ENCODE results near the gene PAX5.

The PAX5 gene

DNA sequence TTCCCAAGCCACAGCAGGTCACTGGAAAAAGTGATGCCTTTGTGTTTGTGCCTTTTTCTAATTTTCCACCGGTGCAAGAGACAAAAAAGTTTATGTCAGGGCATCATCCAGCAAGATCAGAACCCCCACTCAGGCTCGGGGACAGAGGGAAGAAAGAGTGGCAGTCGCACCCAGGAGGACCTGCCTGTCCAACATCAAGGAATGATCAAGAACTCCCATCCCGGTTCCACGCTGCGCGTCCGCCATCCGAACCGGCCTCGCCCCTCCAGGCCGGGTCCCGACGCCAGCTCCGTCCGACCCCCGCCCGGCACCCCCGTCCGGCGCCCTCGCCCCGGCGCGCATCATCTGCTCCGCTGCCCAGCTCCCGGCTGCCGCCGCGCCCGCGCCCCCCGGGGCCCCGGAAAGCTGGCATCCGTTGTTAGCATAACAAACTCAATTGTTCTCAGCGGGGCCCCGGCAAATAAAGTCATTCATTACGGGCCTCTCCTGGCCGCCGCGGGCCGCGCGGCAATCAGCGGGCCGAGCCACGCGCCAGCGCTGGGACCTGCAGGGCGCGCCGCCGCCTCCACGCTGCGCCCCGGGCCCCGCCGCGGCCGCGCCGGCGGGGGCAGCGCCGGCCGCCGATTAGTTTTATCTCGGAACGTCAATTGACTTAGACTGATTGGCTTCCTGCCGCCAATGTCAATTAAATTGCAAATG, 48.1 kb downstream of the PAX5 start:
- no peak for DNase-seq

DNA sequence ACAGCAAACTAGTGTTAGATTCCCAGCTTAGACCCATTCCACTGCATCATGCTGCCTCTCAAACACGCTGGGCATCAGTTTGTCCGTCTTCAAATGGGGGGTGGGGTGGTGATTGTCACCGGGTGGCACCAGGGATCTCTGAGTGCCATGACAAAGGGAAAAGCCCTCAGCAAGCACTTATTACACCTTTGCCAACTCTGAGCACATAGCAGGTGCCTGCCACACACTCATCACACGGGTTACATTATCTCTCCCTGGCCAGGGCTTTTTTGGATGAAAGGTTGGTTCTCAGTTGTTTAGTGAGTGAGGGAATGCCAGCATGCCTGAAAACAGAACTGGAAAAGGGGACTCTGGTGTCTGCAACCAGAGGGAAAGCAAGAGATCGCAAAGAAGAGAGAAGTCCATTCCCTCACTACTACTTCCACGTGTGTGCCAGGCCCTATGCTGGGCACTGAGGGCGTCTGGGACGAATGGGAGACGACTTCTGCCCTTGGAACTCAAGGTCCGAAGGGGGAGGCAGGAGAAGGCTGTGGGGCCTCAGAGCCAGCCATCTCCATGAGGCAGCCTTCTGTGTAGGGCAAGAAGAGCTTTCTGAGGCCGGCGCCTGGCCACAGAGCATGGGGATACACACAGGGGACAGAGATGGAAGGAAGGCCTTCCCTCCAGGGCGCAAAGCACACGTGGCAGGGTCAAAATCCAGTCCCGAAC, 48.9 kb downstream of the PAX5 start:
- DNase-seq = no peak

DNA sequence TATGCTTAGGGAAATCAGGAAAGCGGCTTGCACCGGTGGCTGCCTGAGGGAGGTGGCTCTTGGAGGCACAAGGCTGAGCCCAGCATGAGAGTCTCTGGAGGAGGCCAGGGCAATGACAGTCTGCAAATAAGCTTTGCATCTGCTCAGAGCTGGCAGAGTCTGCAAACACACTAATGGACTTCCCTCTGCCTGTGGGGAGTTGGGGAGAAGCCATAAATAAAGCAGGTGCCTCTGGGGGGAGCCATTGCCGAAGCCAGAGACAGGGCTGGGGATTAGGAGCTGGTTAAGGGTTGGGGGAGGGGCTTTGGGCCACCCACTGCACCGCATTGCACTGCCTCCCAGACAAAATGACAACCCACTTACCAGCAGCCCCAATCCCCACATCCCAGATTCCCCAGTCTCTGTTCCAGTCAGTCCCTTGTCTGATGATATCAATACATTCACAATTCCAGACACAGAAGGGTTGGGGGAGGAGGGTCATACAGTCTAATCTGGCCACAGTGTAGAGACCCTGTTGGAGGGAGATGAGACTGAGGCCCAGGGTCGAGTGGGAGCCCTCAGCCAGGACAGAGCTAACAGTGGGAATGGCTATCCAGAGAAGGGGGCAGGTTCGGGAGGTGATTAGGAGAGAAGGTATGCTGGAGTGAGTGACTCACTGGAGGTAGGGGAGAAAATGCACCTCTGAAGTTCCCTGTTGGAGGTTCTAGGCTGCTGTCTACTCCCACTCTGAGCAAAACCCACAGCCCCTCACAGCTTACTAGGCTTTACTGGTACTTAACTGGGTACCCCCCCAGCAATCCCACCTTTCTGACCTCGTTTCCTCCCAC, 53.7 kb downstream of the PAX5 start:
- no peak for DNase-seq

DNA sequence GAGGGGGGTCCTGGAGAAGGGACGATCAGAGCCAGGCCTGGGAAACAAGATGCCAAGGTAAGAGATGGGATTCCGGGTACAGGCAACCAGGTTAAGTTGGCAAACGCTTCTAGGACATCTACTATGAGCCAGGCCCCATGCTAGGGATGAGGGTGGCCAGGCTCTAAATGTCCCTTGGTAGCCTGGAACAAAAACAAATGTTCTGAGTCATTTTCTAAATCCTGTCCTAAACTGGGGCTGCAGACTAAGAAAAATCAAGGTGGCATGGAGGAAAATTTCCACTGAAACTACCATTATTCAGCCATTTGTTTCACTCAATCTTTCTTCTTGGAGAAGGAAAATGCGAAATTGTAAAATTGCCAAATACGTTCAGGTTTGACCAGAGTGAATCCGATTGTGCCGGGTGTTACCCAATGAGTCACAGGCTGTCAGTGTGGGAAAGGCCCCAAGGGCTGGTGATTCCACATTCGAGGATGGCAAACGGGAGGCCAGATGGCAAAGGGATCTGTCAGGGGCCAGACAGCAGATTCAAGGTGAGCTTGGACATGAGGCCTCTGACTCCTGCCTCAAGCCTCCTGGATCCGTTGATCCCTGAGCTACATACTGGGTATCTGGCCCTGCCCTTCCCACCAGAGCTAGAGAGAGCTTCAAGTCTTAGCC, 57.6 kb downstream of the PAX5 start:
- DNase-seq = no peak

DNA sequence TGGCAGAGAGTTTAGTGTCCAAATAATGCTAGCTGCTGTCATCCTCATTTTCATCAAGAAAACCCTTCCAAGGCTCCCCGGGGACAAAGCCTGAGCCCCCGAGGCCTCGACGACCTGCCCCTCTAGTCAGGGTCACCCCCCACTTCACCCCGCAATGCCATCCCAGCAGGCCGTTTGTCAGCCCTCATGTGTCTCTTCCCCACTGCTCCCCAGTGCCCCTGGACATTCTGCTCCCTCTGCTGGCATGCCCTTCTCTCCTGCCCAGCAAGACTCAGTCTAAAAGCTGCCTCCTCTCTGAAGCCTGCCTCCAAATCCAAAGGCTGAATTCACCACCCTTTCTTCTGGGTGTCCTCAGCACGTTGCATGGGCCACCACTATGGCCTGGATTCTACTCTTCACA, 59.3 kb downstream of the PAX5 start:
- DNase-seq = no peak

DNA sequence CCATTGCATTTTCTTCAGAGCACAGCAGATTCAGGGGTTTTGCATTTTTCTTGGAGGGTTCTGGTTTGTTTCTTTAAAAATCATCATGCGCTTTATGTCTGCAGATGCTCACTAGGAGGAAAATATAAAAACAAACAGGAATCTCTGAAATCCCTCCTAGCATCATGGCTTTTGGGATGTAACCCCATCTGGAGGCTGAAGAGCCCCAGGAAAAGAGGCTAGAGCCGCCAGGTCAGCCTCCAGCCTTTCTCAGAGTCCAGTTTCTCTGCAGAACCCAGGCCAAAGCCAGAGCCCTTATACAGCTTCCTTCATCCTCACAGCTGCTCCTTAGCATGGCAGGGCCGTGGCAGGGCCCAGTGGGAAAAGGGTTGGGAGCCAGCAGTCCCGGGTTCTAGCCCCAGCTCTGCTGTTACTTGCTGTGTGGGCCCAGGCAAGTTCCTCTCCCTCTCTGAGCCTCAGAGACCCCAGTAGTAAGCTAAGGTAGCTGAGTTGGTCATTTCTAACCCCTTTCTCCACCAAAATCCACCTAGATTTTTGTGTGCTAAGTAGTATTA, 62.1 kb downstream of the PAX5 start:
- DNase-seq = no peak

DNA sequence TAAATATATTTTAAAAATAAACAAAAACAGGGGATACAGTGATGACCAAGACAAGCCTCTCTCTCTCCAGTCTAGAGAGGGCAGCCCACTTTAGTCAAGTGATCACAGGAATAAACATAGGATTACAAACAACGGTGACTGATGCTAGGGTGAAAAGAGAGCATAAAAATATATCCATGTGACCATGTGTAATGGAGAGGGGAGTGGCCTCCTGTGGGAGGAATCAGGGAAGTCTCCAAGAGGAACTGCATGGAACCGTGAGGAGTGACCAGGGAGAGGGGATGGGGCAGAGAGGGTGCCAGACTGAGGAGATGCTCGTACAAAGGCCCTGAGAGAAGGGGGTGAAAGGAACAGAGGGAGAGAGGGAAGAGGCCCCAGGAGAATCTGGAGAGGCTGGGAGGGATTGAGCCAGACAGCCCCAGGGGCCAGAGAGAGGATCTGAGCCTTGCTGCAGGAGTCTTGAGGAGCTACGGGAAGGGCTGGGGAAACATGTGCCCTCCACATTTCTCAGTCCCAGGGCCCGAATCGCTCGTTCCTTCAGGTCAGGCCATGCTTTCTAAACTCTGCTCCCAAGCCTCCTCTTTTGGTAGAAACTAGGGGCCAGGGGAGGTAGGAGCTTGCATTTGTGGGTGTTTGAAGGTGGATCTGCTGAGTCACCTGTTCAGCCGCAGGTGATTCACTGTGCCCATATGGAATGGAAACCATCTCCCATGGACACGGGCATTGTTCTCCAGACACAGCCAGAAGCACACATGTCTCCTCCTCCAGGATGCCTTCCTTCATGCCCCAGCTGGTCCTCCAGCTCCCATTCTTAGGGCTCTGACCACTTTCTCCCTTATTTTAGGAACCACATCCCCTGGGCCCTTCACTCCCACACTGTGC, 63.8 kb downstream of the PAX5 start:
- no peak for DNase-seq

DNA sequence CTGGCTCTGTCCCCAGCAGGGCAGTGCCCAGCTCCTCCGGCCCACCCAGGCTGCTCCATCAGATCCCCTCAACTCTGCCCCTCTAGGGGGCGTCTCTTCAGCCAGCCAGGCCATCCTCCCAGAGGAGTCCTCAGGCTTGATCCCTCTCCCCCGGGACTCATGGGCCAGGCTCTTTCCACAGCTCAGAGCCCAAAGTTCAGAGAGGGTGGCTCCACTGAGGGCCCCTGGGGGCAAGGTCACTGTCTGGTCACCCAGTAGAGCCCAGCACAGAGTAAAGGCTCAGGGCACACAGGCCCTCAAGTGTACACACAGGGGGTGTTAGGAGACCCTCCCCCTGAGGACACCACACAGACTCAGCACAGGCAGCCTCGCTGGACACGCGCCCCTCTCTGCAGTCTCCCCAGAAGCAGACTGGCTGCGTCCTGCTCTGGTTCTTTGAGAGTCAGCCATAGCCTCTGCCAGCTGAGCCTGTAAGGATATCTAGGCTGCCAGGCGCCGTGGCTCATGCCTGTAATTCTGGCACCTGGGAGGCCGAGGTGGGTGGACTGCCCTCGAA, 64.8 kb downstream of the PAX5 start:
- DNase-seq = no peak

DNA sequence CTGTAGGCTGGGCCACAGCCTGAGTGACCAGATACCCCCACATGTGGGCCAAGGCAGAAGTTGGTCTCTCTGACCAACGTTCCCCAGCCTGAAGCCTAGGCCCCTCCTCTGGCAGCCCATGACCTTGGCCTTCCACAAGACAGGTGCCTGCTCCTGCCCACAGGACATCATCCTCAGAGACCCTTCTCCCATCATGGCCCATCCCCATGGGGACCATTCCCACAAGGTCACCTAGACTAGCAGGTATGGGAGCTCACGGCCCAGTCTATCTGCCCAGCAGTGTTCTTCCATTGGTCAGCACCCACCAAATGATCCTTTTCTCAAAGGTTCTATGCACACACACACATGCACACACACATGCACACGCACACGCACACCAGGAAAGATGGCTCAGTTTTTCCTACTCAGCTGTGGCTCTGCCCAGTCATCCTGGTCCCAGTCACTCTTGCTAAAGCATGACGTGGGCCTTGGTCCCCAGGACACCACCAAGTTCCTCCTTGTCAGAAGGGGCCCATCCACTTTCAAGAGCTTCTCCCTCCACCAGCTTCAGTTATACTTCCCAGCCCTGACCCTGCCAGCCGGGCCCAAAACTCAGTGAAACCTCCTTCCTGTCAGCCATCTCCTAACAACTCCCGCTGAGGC, 65.4 kb downstream of the PAX5 start:
- DNase-seq = no peak

DNA sequence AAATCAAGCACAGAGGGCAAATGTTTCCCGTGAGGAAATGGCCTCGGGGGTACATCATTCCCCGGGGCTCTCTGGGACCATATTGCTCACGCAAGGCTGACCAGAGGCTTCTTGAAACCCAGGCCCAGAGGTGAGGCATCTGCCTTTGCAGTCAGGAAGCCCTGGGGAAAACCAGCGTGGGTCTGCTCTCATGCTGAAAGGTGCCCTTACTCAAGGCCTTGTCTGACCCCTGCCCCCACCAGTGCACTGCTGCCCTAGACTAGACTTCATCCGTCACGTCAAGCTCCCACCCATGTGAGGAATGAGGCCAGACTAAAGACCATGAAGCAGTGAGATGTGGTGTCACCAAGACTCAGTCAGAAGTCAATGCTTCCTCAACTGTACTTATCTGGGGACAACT, 66.1 kb downstream of the PAX5 start:
- DNase-seq = no peak

DNA sequence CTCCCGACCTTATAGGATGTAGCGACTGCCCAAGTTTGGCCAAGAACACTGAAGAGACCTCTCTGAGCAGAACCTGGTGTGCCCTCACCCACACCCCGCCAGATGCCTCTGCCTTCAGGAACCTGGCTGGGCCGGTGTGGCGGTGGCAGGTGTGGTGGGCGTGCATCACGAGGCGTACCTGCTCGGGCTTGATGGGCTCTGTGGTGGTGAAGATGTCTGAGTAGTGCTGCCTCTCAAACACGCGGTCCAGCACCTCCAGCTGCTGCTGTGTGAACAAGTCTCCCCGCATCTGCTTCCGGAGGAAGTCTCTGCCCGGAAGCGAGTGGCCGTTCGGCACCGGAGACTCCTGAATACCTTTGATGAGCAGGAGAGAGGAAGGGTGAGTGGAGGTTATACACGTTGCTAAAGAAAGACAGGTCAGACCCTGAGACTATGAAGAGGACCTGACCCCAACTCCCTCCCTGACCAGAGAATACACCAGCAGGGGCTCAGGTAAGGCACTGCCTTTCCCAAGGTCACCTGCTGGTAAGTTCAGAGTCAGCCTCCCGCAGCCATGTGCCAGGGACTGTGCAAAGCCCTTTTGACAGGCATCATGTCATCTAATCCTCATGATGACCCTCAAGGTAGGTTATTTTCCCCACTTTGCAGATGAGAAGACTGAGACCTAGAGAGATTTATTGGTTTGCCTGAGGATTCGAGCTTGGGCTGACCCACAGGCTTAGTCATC, 67.5 kb downstream of the PAX5 start:
- DNase-seq = no peak

DNA sequence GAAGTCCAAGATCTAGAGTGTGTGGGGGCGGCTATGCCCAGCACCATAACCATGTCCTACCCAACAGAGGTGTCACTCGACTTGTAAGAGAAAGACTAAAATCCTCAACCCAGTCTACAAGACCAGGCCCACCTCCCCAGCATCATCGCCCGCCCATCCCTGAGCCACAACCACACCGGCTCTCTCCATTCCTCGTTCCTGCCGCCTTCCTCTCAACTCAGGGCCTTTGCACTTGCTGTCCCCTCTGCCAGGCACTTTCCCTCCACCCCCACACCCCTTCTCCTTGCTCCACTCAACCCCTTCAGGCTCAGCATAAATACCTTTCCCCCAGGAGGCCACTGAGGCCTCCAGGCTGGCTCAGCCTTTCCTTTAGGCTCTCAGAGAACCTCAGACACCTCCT, 69.3 kb downstream of the PAX5 start:
- no peak for DNase-seq

DNA sequence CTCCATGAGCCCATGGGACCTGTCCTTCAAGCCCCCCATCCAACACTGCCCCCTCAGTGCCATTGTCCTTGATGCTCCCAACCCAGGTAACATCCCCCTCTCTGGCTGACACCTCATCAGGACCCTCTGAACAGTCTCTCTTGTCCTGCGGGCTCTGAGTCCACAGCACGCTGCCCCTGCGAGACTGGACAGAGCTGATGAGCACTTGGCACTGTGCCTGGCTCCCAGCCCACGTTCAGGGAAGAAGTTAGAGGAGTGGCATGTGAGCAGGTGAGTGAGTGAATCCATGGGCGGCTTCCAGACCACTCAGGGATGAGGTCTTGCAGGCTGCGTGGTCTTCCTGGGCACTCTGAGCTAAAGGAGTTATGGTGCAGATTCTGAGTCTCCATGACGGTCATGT, 70.7 kb downstream of the PAX5 start:
- no peak for DNase-seq

DNA sequence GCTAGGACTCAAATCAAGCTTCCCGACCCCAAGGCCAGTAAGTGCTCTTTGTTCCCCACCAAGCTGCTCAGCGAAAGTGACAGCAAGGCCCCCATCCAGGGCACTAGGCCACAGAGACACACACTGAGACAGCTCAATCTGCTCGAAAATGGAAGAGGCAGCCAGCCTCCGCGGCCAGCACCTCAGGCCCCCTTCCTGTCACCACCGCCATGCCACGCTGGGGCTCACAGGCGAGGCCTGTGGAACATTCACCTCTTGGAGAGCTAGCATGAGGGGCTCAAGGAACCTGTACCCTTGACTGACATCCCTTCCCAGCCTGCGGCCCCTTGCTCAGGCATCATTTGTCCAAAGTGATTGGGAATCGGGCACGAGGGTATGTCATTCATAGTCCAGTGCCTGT, 71.4 kb downstream of the PAX5 start:
- no peak for DNase-seq

DNA sequence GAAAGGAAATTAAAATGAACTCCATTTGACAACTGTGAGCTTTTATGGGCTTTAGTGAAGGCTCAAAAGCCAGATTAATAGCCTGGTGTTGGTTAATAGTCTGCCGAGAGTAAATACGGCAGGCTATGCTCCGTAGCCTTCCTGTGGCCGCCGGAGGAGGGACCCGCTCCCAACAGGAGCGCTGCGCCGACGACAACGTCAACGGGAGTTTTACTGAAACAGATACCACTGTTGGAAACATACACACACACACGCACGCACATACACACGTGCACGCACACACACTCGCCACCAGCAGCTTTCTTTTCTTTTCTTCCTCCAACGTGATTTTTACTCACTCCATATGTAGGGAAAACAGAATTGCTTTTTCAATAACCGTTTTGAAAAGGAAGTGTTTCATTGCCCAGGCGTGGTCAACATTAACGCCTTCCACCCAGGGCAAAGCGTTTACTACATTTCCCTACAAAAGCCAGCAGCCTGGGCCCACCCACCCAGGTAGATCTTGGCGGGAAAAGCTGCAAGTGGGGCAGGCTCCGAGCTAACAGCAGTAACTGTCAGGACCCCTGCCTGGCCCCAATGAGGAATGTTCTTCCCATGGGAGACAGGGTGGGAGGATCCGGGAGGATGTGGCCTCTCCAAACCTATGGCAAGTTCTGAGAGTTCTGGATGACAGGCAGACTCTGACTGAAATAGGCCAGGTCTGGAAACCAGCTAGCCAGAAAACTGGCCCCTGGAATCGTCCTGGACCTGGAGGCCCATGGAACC, 72.3 kb downstream of the PAX5 start:
- DNase-seq = no peak

DNA sequence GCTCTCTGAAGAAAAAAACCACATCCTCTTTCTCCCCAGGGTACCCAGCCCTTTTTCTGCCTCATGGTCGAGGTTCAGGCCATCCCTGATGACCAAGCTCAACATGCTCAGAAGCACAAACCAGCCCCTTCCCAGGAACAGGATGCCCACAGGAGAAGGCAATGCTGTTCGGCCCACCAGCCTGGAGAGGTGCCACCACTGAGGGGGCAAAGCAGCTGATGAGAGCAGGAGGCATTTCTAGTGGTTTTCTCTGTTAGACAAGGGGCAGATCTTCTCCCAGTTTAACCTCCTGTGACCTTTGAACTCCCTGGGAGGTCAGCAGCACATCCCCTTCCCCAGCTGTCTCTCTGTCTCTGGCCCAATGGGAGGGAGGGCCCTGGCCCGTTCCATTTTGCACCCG, 73.0 kb downstream of the PAX5 start:
- DNase-seq = no peak

DNA sequence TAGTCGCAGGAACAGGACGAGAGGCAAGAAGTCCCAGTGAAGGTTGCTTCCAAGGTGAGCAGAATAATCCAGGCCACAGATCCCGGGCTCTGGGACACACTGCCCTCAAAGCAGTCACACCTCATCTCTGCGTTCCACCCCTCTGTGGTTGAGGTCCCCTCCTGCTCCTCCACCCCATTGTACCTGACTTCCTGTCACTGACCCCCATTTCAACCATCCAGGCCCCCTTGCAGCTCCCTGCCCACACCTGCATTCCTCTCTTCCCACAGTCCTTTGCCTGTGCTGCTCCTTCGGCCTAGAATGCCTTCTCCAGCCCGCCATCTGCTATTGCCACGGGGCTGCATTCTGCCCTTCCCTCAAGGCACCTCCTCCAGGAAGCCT, 73.5 kb downstream of the PAX5 start:
- DNase-seq = no peak

DNA sequence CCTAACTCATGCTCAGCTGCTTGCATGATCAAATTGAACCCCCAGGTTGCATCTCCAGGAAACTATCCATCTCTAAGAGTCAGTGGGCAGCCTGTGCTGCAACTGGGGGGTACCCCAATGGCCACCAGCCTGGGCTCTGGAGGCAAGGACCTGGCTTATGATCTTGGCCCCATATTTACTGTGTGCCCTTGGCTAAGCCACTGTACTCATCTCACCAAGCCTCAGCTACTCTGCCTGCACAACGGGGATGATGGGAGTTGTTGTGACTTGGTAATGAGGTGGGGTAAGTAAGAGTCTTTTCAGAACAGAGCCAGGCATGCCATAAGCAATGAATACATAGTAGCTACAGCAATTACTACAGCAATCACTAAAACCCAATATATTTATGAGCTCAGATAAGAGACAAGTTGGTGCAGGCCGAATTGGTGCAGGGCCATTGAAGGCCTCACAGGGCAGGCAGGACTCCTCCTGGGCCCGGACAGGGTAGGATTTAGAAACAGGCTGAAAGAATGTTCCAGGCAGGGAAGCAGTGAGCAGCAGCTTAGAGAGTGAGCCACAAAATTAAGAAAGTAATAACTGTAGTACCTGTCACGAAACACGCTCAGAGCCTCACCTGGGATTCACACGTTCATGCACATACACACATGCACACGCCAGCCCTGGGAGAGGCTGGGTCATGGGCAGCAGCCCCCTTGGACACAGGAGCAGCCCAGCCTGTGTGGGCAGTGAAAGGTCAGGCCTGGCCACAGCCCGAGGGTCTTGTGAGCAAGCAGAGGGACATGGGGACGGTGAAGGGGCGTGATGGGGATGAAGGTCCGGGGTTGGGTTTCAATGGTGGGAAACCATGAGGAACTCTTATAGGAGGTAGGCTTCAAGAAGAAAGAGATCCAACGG, 74.1 kb downstream of the PAX5 start:
- DNase-seq = no peak

DNA sequence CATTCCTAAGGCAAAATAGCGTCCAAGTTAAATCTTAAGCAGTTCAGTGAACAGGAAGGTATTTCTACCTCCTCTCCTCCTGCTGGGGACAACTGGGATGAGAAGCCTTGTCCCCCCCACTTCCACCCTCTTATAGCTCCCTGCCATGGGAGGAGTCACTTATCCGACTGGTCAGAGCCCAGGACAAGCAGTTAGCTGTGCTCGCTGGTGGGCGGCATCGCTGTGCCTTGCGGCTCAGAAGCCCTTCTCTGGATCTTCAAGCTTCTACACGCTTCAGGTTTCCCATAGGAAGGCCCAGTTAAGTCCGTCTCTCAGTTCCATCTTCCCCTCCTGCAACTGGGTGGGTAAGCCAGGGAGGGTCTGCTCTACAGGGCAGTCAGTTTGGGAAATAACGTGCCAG, 77.2 kb downstream of the PAX5 start:
- DNase-seq = no peak
